Measurements from ENCODE around the gene SLC25A13. TPM values are rescaled to one million over a fixed set of nuclear protein-coding genes. Genes with fewer than 3 reads are reported as not detected.

Gene SLC25A13
- total RNA-seq, 4 donors from 2014 or later, result 23.5 to 36.6 (median 27.5) TPM

DNA sequence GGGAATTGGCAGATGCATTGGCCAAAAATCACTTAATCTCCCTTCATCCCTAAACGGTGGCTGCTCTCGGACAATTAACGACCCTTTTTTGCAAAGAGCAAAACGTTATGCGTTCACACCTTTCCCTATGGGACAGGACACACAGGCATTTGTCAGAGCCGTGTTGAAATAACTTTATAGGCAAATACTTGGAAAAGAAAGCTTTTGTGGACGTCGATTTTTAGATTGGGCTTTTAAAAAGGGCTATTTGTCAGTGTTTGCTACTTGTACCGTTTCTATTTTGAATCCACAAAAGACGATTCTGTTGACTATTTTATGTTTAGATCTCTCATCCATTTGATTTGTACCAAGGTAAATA, 245.6 kb downstream of the SLC25A13 start:
- TF ChIP-seq, protein P1, sequence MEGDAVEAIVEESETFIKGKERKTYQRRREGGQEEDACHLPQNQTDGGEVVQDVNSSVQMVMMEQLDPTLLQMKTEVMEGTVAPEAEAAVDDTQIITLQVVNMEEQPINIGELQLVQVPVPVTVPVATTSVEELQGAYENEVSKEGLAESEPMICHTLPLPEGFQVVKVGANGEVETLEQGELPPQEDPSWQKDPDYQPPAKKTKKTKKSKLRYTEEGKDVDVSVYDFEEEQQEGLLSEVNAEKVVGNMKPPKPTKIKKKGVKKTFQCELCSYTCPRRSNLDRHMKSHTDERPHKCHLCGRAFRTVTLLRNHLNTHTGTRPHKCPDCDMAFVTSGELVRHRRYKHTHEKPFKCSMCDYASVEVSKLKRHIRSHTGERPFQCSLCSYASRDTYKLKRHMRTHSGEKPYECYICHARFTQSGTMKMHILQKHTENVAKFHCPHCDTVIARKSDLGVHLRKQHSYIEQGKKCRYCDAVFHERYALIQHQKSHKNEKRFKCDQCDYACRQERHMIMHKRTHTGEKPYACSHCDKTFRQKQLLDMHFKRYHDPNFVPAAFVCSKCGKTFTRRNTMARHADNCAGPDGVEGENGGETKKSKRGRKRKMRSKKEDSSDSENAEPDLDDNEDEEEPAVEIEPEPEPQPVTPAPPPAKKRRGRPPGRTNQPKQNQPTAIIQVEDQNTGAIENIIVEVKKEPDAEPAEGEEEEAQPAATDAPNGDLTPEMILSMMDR (IDR thresholded peaks at IDR 0.05; ENCODE audit: low read depth), result no peak

DNA sequence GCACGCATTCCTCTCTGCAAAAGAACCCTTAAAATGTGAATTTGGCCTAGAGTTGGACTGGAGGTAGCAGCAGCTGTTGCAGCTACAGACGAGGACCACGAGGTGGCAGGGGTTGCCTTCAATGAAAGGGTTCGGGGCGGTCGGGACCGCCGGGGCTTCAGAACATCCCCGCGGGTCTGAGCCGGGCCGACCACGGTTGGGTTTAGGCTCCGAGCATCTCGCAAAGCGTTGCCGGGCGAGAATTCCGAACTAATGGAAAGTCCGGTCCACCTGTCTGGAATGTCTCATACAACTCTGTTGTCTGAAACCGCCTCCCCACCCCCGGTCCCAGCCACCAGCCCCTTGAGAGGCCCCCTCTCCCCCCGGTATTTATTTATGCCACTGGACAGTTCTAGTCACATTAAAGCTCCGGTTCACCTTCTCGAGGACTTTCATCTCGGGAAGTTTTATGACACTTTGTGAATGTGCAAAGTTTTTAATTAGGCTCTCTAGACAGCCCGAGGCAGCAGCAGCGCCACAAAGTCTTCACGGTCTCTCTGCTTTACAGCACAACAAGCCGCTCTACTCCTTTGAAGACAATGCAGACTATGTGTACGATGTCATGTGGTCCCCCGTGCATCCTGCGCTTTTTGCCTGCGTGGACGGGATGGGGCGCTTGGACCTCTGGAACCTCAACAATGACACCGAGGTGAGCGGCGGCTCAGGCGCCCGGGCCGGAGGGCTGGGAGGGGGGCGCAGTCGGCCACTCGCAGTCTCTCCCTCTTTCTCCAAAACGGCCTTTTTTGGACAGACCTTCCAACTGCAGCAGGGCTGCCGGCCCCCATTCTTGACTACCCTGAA, 246.2 kb downstream of the SLC25A13 start:
- TF ChIP-seq, protein P1 (IDR thresholded peaks at IDR 0.05; ENCODE audit: low read depth), result no peak

DNA sequence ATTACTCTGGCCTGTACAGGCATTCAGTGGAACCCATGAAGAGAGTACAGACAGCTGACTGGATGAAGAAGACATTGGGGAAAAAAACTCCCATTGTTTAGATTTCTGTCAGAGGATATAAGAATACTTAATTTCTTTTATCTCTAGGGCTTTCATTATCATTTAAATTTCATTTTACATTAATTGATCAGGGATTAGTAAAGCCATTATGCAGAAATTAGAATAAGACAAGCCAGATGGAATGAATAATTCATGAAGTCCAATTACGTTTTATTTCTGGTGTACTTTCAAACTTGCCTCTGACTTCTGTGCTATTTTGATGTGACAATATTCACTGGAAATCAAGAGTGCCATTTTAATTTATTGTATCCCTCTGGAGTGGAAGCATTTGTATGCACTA, 247.0 kb downstream of the SLC25A13 start:
- TF ChIP-seq, protein P1 (IDR thresholded peaks at IDR 0.05; ENCODE audit: low read depth), result no peak

Small RNA genes lying within 50 kb of the gene (small RNA-seq; reads per million reads assigned to genes)
- gene AC084368.1 (not detected), gene MIR591 (not detected), gene RNU6-364P (not detected), gene RNU6-532P (not detected)

All from subcutaneous adipose tissue (tissue), 4 donors.